ENCODE measurements around the gene ELL3. TPM values are rescaled to one million over a fixed set of nuclear protein-coding genes. Genes with fewer than 3 reads are reported as not detected.

Gene ELL3
- total RNA-seq, 6 experiments from 2014 or later: 0.39 to 2.0 (median 1.7) TPM

DNA sequence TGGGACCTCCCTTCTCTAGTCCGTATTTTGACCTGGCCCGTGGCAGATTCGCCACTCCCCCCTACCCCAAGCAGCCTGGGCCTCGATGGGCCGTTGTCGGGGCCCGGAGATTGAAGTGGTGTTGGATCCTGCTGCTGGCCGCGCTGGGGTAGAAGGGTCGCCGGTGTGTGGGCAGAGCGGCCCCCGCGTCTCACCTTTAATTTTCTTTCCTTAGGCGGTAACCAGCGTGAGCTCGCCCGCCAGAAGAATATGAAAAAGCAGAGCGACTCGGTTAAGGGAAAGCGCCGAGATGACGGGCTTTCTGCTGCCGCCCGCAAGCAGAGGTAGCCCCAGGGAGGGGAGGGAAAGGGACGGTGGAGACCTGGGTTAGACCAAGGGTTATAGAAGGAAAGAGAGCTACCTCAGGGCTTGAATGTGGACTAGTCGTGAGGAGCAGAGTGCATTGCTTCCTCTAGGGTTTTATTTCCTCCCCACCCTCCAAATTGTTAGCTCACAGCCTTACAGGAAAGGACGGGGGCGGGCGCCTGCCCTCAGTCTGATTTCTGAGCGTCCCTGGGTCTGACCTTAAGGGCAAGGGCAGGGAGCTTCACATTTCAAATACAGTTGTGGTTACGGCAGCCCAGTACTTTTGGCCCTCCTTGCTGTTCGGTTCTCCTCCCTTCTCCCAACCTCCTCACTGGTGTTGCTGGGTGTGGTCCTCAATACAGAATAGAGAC is 16.2 kb upstream of the ELL3 start:
- peak overlapping the region; percentile 90 to 94 (median 93) for H3K4me3 ChIP-seq
- no peaks in the 10 kb centered on the region for H3K27me3 ChIP-seq
- WGBS (ENCODE audit: insufficient coverage, low coverage, low lambda C conversion rate, missing lambda C conversion rate): under 1% methylated on average over 29 of the region's 33 CpGs
- peak overlapping the region; percentile 98 to 99 (median 99) for H3K27ac ChIP-seq
- H3K9me3 ChIP-seq: no peaks in the 10 kb centered on the region
- peaks cover 0 to 30% (median 16%) of the 10 kb centered on the region in 4 donors for H3K36me3 ChIP-seq
- H3K4me1 ChIP-seq: peaks cover 0 to 21% (median 8%) of the 10 kb centered on the region in 4 donors
- TF ChIP-seq CTCF (IDR thresholded peaks at IDR 0.05) (peak in 1 of 4 donors; percentile 7), POLR2A (IDR thresholded peaks at IDR 0.05) (peak; percentile 55)
- ATAC-seq (peak; percentile 2 to 32 (median 8)), DNase-seq (peak in 2 of 3 donors; percentile 58 to 60)
- intact Hi-C loops (cut with DNase I): no loop called here

GRCh38 chr15:43791993-43792760 is 15.4 kb upstream of the ELL3 start, which contains the start of gene SERF2:
Gene SERF2, plus strand, starts transcription at chr15:43792320. Its CDS starts 57 bp downstream, at chr15:43792377.
- intact Hi-C loops (cut with DNase I): no loop called here
- Histone ChIP-seq H3K36me3 (peaks cover 0 to 30% (median 15%) of the 10 kb centered on the region in 4 donors), H3K9me3 (no peaks in the 10 kb centered on the region), H3K4me3 (peak within 1 kb of the TSS; percentile 90 to 94 (median 93)), H3K4me1 (peaks cover 0 to 21% (median 8%) of the 10 kb centered on the region in 4 donors), H3K27me3 (no peaks in the 10 kb centered on the region), H3K27ac (peak within 1 kb of the TSS; percentile 98 to 99 (median 99))
- TF ChIP-seq CTCF (IDR thresholded peaks at IDR 0.05): no peak
- peak; percentile 99 for TF ChIP-seq POLR2A (IDR thresholded peaks at IDR 0.05)
- peak; percentile 89 to 98 (median 96) for ATAC-seq
- WGBS (ENCODE audit: insufficient coverage, low coverage, low lambda C conversion rate, missing lambda C conversion rate): under 1% methylated on average over 23 of the region's 66 CpGs
- DNase-seq: peak; percentile 100

DNA sequence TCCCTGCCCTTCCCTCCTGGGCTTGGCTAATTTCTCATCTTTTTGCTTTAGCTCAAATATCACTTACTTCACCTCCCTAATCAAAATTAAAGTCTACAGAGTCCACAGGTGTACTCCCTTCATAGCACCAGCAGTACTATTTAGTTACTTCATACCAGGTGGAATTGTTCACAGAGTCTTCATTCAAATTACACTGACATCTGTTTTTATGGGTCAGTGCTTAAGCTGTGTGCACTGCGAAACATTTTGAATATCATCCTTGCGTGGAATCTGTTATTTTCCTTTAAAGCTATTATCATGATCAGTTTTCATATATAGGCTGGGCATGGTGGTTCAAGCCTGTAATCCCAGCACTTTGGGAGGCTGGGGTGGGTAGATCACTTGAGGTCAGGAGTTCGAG is 12.6 kb upstream of the ELL3 start:
- DNase-seq (no peak), ATAC-seq (no peak)
- Histone ChIP-seq H3K4me1 (peaks cover 0 to 19% (median 6%) of the 10 kb centered on the region in 4 donors), H3K4me3 (no peak overlapping the region), H3K9me3 (no peaks in the 10 kb centered on the region), H3K36me3 (peaks cover 0 to 10% (median 7%) of the 10 kb centered on the region in 4 donors), H3K27me3 (no peaks in the 10 kb centered on the region), H3K27ac (peak overlapping the region in 1 of 3 donors; percentile 30)
- TF ChIP-seq CTCF (IDR thresholded peaks at IDR 0.05) (no peak), POLR2A (IDR thresholded peaks at IDR 0.05) (no peak)
- intact Hi-C loops (cut with DNase I): no loop called here
- 93% methylated on average over 2 of the region's 3 CpGs for WGBS (ENCODE audit: insufficient coverage, low coverage, low lambda C conversion rate, missing lambda C conversion rate)

DNA sequence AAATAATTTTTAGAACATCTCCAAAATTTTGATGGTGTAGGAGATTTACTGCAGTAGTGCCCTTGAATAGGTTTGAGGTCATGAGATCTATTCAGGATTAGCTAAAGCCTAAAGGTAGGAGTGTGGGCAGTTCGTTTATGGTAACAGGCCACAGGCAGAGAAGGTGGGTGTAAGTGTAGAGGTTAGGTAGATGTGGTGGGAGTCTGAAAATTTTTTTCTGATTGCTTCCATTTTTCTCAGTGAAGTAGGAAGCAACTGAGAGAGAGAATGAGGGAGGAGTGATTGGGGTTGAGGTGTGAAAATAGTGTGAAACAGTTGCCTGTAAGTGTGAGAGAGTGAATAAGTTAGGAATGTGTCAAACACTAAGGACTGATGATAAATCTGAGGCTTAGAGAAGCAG is 2.2 kb upstream of the ELL3 start:
- ATAC-seq: no peak
- intact Hi-C loops (cut with DNase I): no loop called here
- no peaks in the 10 kb centered on the region for H3K36me3 ChIP-seq
- no peak for DNase-seq
- WGBS (ENCODE audit: insufficient coverage, low coverage, low lambda C conversion rate, missing lambda C conversion rate): 82% methylated on average over 1 of the region's 1 CpG
- no peak for TF ChIP-seq CTCF (IDR thresholded peaks at IDR 0.05)
- no peak for TF ChIP-seq POLR2A (IDR thresholded peaks at IDR 0.05)
- H3K4me3 ChIP-seq: no peak overlapping the region
- H3K27ac ChIP-seq: no peak overlapping the region
- H3K4me1 ChIP-seq: peaks cover 0 to 7% (median 2%) of the 10 kb centered on the region in 4 donors
- no peaks in the 10 kb centered on the region for H3K27me3 ChIP-seq
- no peaks in the 10 kb centered on the region for H3K9me3 ChIP-seq

Measured in right lobe of liver (tissue), 6 donors.